Liver (tissue), 9 donors: ENCODE data around the gene CASP10. TPM values are rescaled to one million over a fixed set of nuclear protein-coding genes. Genes with fewer than 3 reads are reported as not detected.

ENCODE experiments used
- DNase-seq: peaks from one replicate; pipeline ENCODE4 v3.0.0-alpha.2; 2017; ENCODE audit warnings: low spot score
- H3K27ac ChIP-seq, 2 donors: one replicate each; pipeline ENCODE4 v1.7.0; 2013; ENCODE audit warnings: inconsistent platforms in 2 of 2, low read length in 2 of 2, control low read depth in 1 of 2, low read depth in 1 of 2, mild to moderate bottlenecking in 1 of 2
- H3K27me3 ChIP-seq, 4 donors: one replicate each; pipeline versions ENCODE4 v1.6.1 to v1.7.0; 2013; ENCODE audit warnings: low read length in 3 of 4, inconsistent platforms in 1 of 4, mild to moderate bottlenecking in 1 of 4, moderate library complexity in 1 of 4; ENCODE audit not compliant: control insufficient read depth in 4 of 4, insufficient read depth in 4 of 4
- H3K36me3 ChIP-seq, 4 donors: one replicate each; pipeline versions ENCODE4 v1.6.1 to v1.7.0; 2013; ENCODE audit warnings: low read length in 3 of 4, mild to moderate bottlenecking in 3 of 4, low read depth in 1 of 4, moderate library complexity in 1 of 4; ENCODE audit not compliant: control insufficient read depth in 4 of 4, insufficient read depth in 3 of 4
- H3K4me1 ChIP-seq, 4 donors: one replicate each; pipeline versions ENCODE4 v1.6.1 to v1.7.0; 2013; ENCODE audit warnings: low read length in 3 of 4, mild to moderate bottlenecking in 3 of 4, moderate library complexity in 1 of 4; ENCODE audit not compliant: control insufficient read depth in 4 of 4, insufficient read depth in 4 of 4
- H3K4me3 ChIP-seq, 3 donors: one replicate each; pipeline versions ENCODE4 v1.6.1 to v1.7.0; 2013; ENCODE audit warnings: low read length in 3 of 3, control low read depth in 1 of 3, low read depth in 1 of 3, mild to moderate bottlenecking in 1 of 3
- H3K9ac ChIP-seq, 2 donors: one replicate each; pipeline ENCODE4 v1.7.0; 2013; ENCODE audit warnings: low read length in 2 of 2, mild to moderate bottlenecking in 2 of 2, moderate library complexity in 2 of 2, control low read depth in 1 of 2, low read depth in 1 of 2
- H3K9me3 ChIP-seq, 4 donors: one replicate each; pipeline versions ENCODE4 v1.6.1 to v1.7.0; 2013; ENCODE audit warnings: low read length in 3 of 4; ENCODE audit not compliant: control insufficient read depth in 4 of 4
- ATF3 ChIP-seq: IDR thresholded peaks from 2 replicates; pipeline ENCODE4 v1.6.1; 2016; ENCODE audit warnings: antibody characterized with exemption
- CTCF ChIP-seq: fragments of 150-350 bp; IDR thresholded peaks from 2 replicates; pipeline ENCODE4 v1.5.1; 2017; ENCODE audit warnings: improper control_type of control experiment, low read depth, low read length; ENCODE audit not compliant: missing input control
- EGR1 ChIP-seq, 2 donors: IDR thresholded peaks; 2 replicates each; pipeline ENCODE4 v1.6.1; 2016 to 2018; ENCODE audit warnings: antibody characterized with exemption in 2 of 2, low read depth in 2 of 2
- FOXA1 ChIP-seq: IDR thresholded peaks from 2 replicates; pipeline ENCODE4 v1.6.1; 2016; ENCODE audit warnings: antibody characterized with exemption
- FOXA2 ChIP-seq: IDR thresholded peaks from 2 replicates; pipeline ENCODE4 v1.6.1; 2016; ENCODE audit warnings: antibody characterized with exemption
- GABPA ChIP-seq, 2 donors: IDR thresholded peaks in 1 of 2; conservative IDR thresholded peaks in 1 of 2; 2 replicates each; pipeline ENCODE4 v1.6.1; 2016; ENCODE audit warnings: antibody characterized with exemption in 2 of 2, mild to moderate bottlenecking in 1 of 2, moderate library complexity in 1 of 2
- HNF4G ChIP-seq: IDR thresholded peaks from 2 replicates; pipeline ENCODE4 v1.6.1; 2016; ENCODE audit warnings: antibody characterized with exemption
- MAX ChIP-seq: IDR thresholded peaks from 2 replicates; pipeline ENCODE4 v1.6.1; 2016; ENCODE audit warnings: antibody characterized with exemption
- REST ChIP-seq: IDR thresholded peaks from 2 replicates; pipeline ENCODE4 v1.6.1; 2016; ENCODE audit warnings: antibody characterized with exemption, mild to moderate bottlenecking
- SP1 ChIP-seq: IDR thresholded peaks from 2 replicates; pipeline ENCODE4 v1.6.1; 2018; ENCODE audit warnings: antibody characterized with exemption, mild to moderate bottlenecking
- TAF1 ChIP-seq: conservative IDR thresholded peaks from 2 replicates; pipeline ENCODE4 v1.6.1; 2016; ENCODE audit warnings: antibody characterized with exemption, mild to moderate bottlenecking
- ZBTB33 ChIP-seq: IDR thresholded peaks from 2 replicates; pipeline ENCODE4 v1.6.1; 2016; ENCODE audit warnings: antibody characterized with exemption
- WGBS: extraction: QIAGEN DNeasy Blood & Tissue Kit; methylation state at CpG from one replicate; pipeline ENCODE4 v1.1.7; 2013; 5-methylcytosine and 5-hydroxymethylcytosine counted together
- polyA plus RNA-seq, 2 donors: library from polyadenylated mRNA; stranded (reverse) in 1 of 2; unstranded in 1 of 2; fragments of 200-250 nt in 1 of 2; fragments of >200 nt in 1 of 2; fragmentation: Nextera tagmentation in 1 of 2; extraction: Ambion mirVana in 1 of 2; gene quantifications; one replicate each; pipeline versions ENCODE4 v1.2.1 to v1.2.3, GENCODE V29; 2013 to 2015
- total RNA-seq, 2 donors: library from RNA; depleted of rRNA; stranded (reverse); fragments of >200 nt; gene quantifications; one replicate each; pipeline ENCODE4 v1.2.3, GENCODE V29; 2014
- donor health status: healthy.
- donor health status: healthy.
- donor health status: healthy.
- donor health status: healthy.
- donor health status: healthy.

The CASP10 gene
- total and polyA plus RNA-seq, 4 donors: 2.2 to 13.6 (median 5.6) TPM

GRCh38 chr2:201139836-201140604 is 42.9 kb upstream of the CASP10 start:
- Histone ChIP-seq H3K27me3 (no peaks in the 10 kb centered on the region), H3K36me3 (peaks cover 21 to 64% (median 51%) of the 10 kb centered on the region in 4 donors), H3K9ac (no peak overlapping the region), H3K9me3 (no peaks in the 10 kb centered on the region), H3K4me3 (no peak overlapping the region), H3K4me1 (peaks cover 3 to 12% (median 9%) of the 10 kb centered on the region in 4 donors), H3K27ac (no peak overlapping the region)
- 89% methylated on average over 34 of the region's 34 CpGs for WGBS
- DNase-seq: peak; percentile 23
- no peak for TF ChIP-seq SP1
- no peak for TF ChIP-seq ZBTB33
- no peak for TF ChIP-seq CTCF
- TF ChIP-seq MAX: no peak
- no peak for TF ChIP-seq TAF1
- no peak for TF ChIP-seq REST
- no peak for TF ChIP-seq HNF4G
- no peak for TF ChIP-seq FOXA2
- TF ChIP-seq ATF3: no peak
- no peak for TF ChIP-seq GABPA (IDR thresholded peaks at IDR 0.05 in 1 of 2, conservative IDR thresholded peaks at IDR 0.05 in 1 of 2)
- TF ChIP-seq FOXA1: no peak
- TF ChIP-seq EGR1 (IDR thresholded peaks at IDR 0.05; ENCODE audit: low read depth in 2 of 2): no peak
